ENCODE results near the gene DBT.
"Not testable (repeated sequence)": the region's sequence is repeated elsewhere in the genome, so short reads cannot be mapped to it uniquely, and the experiment has no call there.

The DBT gene

GRCh38 chr1:100250264-100250663, 630 bp upstream of the DBT start:
- no peak for DNase-seq

GRCh38 chr1:100249155-100249536, 488 bp downstream of the DBT start:
- no peak for DNase-seq

DNA sequence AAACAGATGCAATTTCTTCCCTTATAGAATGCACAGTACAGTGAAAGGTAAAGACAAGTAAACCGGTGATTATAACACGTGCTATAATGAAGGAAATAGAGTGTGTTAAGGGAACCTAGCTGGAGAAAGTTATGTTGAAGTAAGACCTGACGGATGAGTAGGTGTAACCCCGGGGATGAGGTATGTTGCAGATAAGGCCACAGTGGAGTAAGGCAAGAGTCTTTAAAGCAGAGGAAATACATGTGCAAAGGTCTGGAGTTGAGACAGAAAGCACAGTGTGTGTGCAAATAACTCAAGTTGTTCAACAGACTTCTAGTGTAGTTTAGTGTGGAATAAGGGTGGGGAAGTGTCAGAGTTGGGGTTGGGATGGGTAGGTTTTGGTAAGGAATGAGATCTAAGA, 2.9 kb downstream of the DBT start:
- DNase-seq: no peak

- no peak for DNase-seq
Measured at GRCh38 chr1:100240631-100241030, 9.0 kb downstream of the DBT start.

DNA sequence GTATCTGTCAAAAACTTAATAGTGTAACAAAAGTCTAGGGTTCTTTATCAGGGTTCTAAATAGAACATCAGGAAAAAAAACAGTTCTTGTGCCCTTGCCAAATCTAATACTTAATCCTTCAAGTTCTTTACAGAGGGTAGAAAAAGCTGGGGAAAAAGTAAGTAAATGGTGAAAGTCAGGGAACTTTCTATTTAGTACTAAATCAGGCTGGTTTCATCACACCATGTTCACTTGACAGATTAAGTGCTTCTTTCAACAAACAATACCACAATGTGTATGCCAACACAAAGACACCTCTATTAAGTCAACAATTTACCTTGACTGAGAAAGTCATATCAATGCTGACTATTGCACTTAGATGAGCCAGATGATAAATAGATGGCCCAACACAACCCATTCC, 9.7 kb downstream of the DBT start:
- DNase-seq: no peak

DNA sequence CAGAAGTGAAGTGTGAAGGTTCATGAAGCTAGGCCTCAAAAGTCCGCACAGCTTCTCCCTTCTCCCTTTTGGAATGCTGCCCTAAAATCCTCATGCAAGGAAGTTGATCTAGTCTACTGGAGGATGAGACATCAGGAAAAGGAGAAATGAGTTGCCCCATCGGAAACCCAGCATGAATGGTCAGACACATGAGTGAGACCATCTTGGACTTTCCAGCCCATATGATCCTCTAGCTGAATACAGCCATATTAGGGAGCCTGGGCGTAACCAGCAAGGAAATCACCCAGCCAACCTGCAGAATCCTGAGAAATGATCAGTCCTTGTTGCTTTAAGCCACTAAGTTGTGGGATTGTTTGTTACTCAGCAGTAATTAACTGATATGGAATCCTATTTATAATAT, 12.5 kb downstream of the DBT start:
- DNase-seq: no peak

GRCh38 chr1:100234432-100234831, 15.2 kb downstream of the DBT start:
- DNase-seq: no peak

DNA sequence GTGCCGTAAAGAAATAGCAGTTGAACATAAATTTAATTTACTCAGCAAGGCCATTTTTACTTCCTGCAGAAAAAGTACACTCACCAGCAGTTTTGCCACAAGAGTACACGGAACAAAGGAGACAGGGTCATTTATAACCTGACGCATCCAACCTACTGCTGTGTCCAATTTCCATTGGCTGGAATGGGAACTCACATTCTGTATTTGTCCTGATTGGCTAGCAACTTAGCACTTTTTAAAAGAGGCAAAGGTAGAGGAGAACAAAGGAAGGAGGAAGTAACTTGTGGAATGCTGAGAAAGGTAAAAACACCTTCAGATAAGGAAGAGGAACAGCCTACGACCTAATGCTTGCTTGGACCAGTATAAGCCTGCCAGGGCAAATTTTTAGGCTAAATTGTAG, 16.1 kb downstream of the DBT start:
- DNase-seq: not testable (repeated sequence)

DNA sequence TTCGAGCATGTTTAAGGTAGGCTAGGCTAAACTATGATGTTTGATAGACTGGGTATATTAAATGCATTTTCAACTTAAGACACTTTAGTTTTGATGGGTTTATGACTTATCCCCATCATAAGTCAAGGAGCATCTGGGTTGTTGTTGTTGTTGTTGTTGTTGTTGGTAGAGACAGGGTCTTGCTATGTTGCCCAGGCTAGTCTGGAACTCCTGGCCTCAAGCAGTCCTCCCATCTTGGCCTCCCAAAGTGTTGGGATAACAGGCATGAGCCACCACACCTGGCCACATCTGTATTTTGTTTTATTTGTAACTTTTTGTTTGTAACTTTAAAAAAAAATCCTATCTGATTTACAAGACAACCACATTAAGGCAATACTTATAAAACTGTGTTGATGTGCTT, 17.5 kb downstream of the DBT start:
- DNase-seq: no peak

DNA sequence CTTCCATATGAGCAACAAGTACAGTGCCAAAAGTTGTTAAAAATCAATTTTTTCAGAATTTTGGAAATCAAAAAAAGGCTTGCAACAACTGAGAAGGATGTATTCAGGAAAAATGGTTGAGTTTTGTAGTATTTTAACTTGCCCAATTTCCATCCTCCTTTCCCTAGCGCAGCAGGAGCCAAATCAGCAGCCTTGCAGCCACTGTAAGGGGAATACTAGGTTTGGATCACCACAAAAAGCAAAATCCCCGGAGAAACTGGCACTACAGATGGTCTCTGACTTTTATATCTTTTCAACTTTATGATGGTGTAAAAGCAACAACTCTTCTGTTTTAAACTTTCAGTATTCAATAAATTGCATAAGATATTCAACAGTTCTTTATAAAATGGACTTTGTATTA, 17.9 kb downstream of the DBT start:
- DNase-seq: no peak

DNA sequence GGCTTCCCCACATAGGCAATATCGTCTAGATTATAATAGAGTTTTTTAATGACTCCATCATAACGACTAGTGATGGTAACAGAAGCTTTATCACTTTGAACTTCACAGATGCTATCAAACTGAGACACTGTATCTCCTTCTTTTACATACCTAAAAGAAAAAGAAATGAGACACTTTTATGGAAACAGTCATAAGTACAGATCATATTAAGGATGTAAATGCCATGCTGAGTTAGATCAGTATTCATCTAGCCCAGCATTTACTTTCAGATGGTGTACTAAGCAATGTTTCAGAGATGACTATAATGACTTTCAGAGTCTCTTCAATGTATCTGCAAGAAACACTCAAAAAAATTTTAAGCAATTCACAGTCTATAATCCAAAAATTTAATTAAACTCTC, 18.9 kb downstream of the DBT start:
- no peak for DNase-seq

DNA sequence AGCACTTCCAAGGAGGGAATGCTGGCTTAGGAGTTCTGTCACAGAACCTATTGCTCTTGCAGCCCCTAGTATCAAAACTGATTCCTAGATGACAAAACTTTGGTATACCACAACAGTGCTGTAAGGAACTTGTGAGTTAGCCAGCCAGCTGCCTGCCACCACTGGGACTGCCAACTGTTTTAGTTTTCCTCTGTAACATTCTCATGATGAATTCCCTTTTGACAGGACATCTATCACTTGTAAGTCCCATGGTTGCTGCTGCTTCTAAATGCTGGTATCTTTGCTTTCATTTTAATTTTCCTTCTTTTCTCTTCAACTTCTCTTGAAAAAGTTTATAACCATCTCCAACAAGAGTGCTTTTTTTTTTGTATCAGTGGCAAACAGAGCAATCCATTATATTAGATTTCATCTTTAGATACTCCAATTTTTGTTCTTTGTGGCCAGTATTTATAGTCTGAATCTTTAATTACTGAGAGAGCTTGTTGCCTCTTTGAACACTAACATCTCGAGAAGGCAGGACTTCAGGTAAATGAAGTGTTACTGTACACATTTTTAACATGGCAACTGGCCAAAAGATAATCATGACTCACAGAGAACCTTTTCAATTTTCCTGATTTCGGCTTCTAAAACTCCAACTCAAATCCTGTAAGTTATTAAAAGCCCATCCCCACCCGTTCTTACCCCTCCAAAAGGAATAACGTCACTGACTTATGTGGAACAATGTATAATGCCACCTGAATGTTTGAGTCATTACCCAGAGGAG, 19.8 kb downstream of the DBT start:
- DNase-seq: no peak

DNA sequence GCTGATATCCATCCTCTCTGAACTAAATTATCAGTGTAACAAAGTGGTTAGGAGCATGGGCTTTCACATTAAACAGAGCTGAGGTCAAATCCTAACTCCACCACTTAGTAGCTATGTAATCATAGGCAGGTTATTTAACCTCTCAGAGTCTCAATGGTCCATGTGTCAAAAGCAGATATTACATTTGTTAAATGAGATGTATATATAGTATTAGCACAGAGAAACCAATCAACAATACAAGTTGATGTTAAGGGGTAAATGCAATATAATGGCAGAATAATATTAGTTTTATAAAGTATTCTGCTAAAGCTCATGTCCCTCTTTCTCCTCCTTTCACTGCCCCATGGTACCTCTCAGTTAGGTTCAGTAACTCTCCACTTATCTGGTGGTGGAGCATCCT, 27.2 kb downstream of the DBT start:
- no peak for DNase-seq

DNA sequence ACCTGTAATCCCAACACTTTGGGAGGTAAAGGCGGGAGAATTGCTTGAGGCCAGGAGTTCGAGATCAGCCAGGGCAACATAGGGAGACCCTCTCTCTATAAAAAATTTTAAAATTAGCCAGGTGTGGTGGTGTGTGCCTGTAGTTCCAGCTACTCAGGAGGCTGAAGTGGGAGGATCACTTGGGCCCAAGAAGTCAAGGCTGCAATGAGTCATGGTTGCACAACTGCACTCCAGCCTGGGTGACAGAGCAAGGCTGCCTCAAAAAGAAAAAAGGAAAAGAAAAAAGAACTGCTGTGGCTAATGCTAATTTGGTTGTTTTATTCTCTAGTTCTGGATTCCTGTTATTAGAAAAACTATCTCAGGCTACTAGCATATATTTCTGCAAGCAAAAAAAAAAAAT, 29.8 kb downstream of the DBT start:
- no peak for DNase-seq

DNA sequence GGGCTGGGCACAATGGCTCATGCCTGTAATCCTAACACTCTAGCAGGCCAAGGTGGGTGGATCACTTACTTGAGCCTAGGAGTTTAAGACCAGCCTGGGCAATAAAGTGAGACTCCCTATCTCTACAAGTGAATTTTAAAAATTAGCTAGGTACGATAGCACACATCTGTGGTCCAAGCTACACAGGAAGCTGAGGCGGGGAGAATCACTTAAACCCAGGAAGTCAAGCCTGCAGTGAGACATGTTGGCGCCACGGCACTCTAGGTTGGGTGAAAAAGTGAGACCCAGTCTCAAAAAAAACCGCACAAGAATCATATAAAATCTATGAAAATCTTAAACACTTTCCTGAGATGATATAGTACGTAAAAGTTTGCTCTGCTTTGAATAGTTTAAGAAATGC, 30.2 kb downstream of the DBT start:
- DNase-seq: no peak

- DNase-seq: no peak
Measured at GRCh38 chr1:100217834-100218233, 31.8 kb downstream of the DBT start.

- DNase-seq: no peak
Measured at GRCh38 chr1:100215101-100215500, 34.5 kb downstream of the DBT start.

- DNase-seq: no peak
Measured at GRCh38 chr1:100213141-100213540, 36.5 kb downstream of the DBT start.

- no peak for DNase-seq
Measured at GRCh38 chr1:100206301-100206700, 43.3 kb downstream of the DBT start.

- not testable (repeated sequence) for DNase-seq
Measured at GRCh38 chr1:100205593-100205992, 44.0 kb downstream of the DBT start.

- not testable (repeated sequence) for DNase-seq
Measured at GRCh38 chr1:100205103-100205502, 44.5 kb downstream of the DBT start.

DNA sequence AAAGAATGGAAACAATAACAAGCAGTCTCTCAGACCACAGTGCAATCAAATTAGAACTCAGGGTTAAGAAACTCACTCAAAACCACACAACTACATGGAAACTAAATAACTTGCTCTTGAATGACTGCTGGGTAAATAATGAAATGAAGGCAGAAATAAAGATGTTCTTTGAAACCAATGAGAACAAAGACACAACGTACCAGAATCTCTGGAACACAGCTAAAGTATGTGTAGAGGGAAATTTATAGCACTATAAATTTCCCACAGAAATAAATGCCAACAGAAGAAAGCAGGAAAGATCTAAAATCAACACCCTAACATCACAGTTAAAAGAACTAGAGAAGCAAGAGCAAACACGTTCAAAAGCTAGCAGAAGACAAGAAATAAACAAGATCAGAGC, 46.9 kb downstream of the DBT start:
- not testable (repeated sequence) for DNase-seq

- not testable (repeated sequence) for DNase-seq
Measured at GRCh38 chr1:100200060-100200459, 49.6 kb downstream of the DBT start.

- no peak for DNase-seq
Measured at GRCh38 chr1:100198596-100198995, 51.0 kb downstream of the DBT start.

- no peak for DNase-seq
Measured at GRCh38 chr1:100188617-100189016, 61.0 kb downstream of the DBT start.

Measured in activated CD4-positive, alpha-beta T cell treated with anti-CD3 and anti-CD28 coated beads, Interleukin-2, amount 50 U/mL, for 4 hours (primary cell).